Astrocyte (in vitro differentiated cells and primary cell): ENCODE measurements around the gene COBL. TPM values are rescaled to one million over a fixed set of nuclear protein-coding genes. Genes with fewer than 3 reads are reported as not detected.

Source experiments
- DNase-seq: peaks from one replicate; pipeline ENCODE4 v3.0.0-alpha.2; 2010; ENCODE audit warnings: low read depth
- FAIRE-seq: peaks from 2 replicates; lab custom pipeline; 2011; peaks lifted over from hg19 to GRCh38; lab: Jason Lieb, UNC
- H2AFZ ChIP-seq: 2 replicates; pipeline ENCODE4 v1.6.0; 2012; ENCODE audit warnings: low read depth, low read length, inconsistent platforms
- H3K27ac ChIP-seq: 2 replicates; pipeline ENCODE4 v1.5.1; 2011; ENCODE audit warnings: low read depth, low read length, inconsistent platforms
- H3K27me3 ChIP-seq: 2 replicates; pipeline ENCODE4 v1.6.0; 2011; ENCODE audit warnings: low read length, inconsistent platforms; ENCODE audit not compliant: insufficient read depth
- H3K36me3 ChIP-seq: 2 replicates; pipeline ENCODE4 v1.5.1; 2011; ENCODE audit warnings: low read length, inconsistent platforms; ENCODE audit not compliant: insufficient read depth
- H3K4me1 ChIP-seq: 2 replicates; pipeline ENCODE4 v1.5.1; 2011; ENCODE audit warnings: low read length, inconsistent platforms; ENCODE audit not compliant: insufficient read depth
- H3K4me2 ChIP-seq: 2 replicates; pipeline ENCODE4 v1.6.0; 2012; ENCODE audit warnings: low read length, inconsistent platforms
- H3K4me3 ChIP-seq: 2 replicates; pipeline ENCODE4 v1.5.1; 2011; ENCODE audit warnings: low read depth, mild to moderate bottlenecking, low read length, inconsistent platforms; ENCODE audit not compliant: insufficient read depth
- H3K79me2 ChIP-seq: 2 replicates; pipeline ENCODE4 v1.6.0; 2012; ENCODE audit warnings: mild to moderate bottlenecking, low read length, inconsistent platforms; ENCODE audit not compliant: insufficient read depth
- H3K9ac ChIP-seq: 2 replicates; pipeline ENCODE4 v1.6.0; 2012; ENCODE audit warnings: mild to moderate bottlenecking, low read length, inconsistent platforms
- H3K9me3 ChIP-seq: 2 replicates; pipeline ENCODE4 v1.5.1; 2012; ENCODE audit warnings: low read depth, mild to moderate bottlenecking, low read length, inconsistent platforms; ENCODE audit not compliant: insufficient read depth
- H4K20me1 ChIP-seq: 2 replicates; pipeline ENCODE4 v1.6.0; 2012; ENCODE audit warnings: low read length, inconsistent platforms; ENCODE audit not compliant: insufficient read depth
- H3K27ac Mint-ChIP-seq: one replicate; pipeline ENCODE4 v1.8.0; 2021; ENCODE audit warnings: mild to moderate bottlenecking, mixed read lengths; ENCODE audit not compliant: unreplicated experiment
- H3K27me3 Mint-ChIP-seq: one replicate; pipeline ENCODE4 v1.8.0; 2021; ENCODE audit warnings: low read depth, mixed read lengths; ENCODE audit not compliant: unreplicated experiment
- H3K36me3 Mint-ChIP-seq: one replicate; pipeline ENCODE4 v1.8.0; 2021; ENCODE audit warnings: low read depth, mixed read lengths; ENCODE audit not compliant: unreplicated experiment
- H3K4me1 Mint-ChIP-seq: one replicate; pipeline ENCODE4 v1.8.0; 2021; ENCODE audit warnings: low read depth, mixed read lengths; ENCODE audit not compliant: unreplicated experiment
- H3K4me3 Mint-ChIP-seq: one replicate; pipeline ENCODE4 v1.8.0; 2021; ENCODE audit warnings: mild to moderate bottlenecking, moderate library complexity, mixed read lengths; ENCODE audit not compliant: unreplicated experiment
- H3K9me3 Mint-ChIP-seq: one replicate; pipeline ENCODE4 v1.8.0; 2021; ENCODE audit warnings: mild to moderate bottlenecking, mixed read lengths; ENCODE audit not compliant: unreplicated experiment
- CTCF ChIP-seq: IDR thresholded peaks from 2 replicates; pipeline ENCODE4 v1.5.1; 2011; ENCODE audit warnings: low read depth, mild to moderate bottlenecking, inconsistent platforms, low read length, moderate library complexity; ENCODE audit not compliant: insufficient read depth
- EZH2 ChIP-seq: IDR thresholded peaks from 2 replicates; pipeline ENCODE4 v1.6.1; 2012; ENCODE audit warnings: mild to moderate bottlenecking, low read length, inconsistent platforms; ENCODE audit not compliant: insufficient read depth
- total RNA-seq: library from RNA; stranded (reverse); gene quantifications from 2 replicates; pipeline ENCODE4 v1.2.1, GENCODE V29; 2021

COBL gene
- total RNA-seq, 1 donor from 2014 or later = 6.4 TPM

- no peak for DNase-seq
- Mint-ChIP-seq H3K9me3 (no peaks in the 10 kb centered on the region), H3K4me3 (no peak overlapping the region), H3K36me3 (no peaks in the 10 kb centered on the region), H3K4me1 (no peaks in the 10 kb centered on the region), H3K27me3 (no peaks in the 10 kb centered on the region), H3K27ac (no peak overlapping the region)
- Histone ChIP-seq H2AFZ (no peak overlapping the region), H3K9ac (no peak overlapping the region), H3K4me2 (no peak overlapping the region), H3K9me3 (no peaks in the 10 kb centered on the region), H3K27ac (no peak overlapping the region), H3K4me3 (no peak overlapping the region), H3K36me3 (no peaks in the 10 kb centered on the region), H3K79me2 (no peaks in the 10 kb centered on the region), H3K4me1 (no peaks in the 10 kb centered on the region), H3K27me3 (no peaks in the 10 kb centered on the region), H4K20me1 (no peaks in the 10 kb centered on the region)
- no peak for TF ChIP-seq CTCF
- TF ChIP-seq EZH2 = no peak
- no peak for FAIRE-seq
These were observed 79.0 kb downstream of the COBL start for GRCh38 chr7:51237446-51238133.

GRCh38 chr7:51236470-51237132, 80.0 kb downstream of the COBL start:
- Histone ChIP-seq H3K4me2 (no peak overlapping the region), H3K79me2 (no peaks in the 10 kb centered on the region), H3K4me3 (no peak overlapping the region), H3K4me1 (no peaks in the 10 kb centered on the region), H3K27me3 (no peaks in the 10 kb centered on the region), H3K9me3 (no peaks in the 10 kb centered on the region), H3K9ac (no peak overlapping the region), H2AFZ (no peak overlapping the region), H4K20me1 (no peaks in the 10 kb centered on the region), H3K27ac (no peak overlapping the region), H3K36me3 (no peaks in the 10 kb centered on the region)
- no peak overlapping the region for H3K4me3 Mint-ChIP-seq
- no peak for FAIRE-seq
- H3K9me3 Mint-ChIP-seq = no peaks in the 10 kb centered on the region
- no peak overlapping the region for H3K27ac Mint-ChIP-seq
- no peaks in the 10 kb centered on the region for H3K4me1 Mint-ChIP-seq
- TF ChIP-seq CTCF = no peak
- H3K27me3 Mint-ChIP-seq = peaks cover 4% of the 10 kb centered on the region
- no peaks in the 10 kb centered on the region for H3K36me3 Mint-ChIP-seq
- DNase-seq = no peak
